HepG2 (cell line): Measurements from ENCODE around the gene WDR54. TPM values are rescaled to one million over a fixed set of nuclear protein-coding genes. Genes with fewer than 3 reads are reported as not detected.
A peak's percentile ranks its signal among the peaks of the same experiment; 100 is the strongest.

ENCODE experiments used
- AFF4 ChIP-seq: sonication (generic); formaldehyde crosslinking; IDR thresholded peaks from 2 replicates; pipeline ENCODE4 v1.4.0; 2020; ENCODE audit warnings: missing genetic modification reagents
- ETS1 ChIP-seq: sonication (generic); formaldehyde crosslinking; IDR thresholded peaks from 2 replicates; pipeline ENCODE4 v1.4.0; 2020; ENCODE audit warnings: missing genetic modification reagents
- HNRNPK ChIP-seq: fragments of 200-400 bp; formaldehyde crosslinking; IDR thresholded peaks from 2 replicates; pipeline ENCODE4 v1.6.1; 2018; ENCODE audit warnings: low read length, low read depth, moderate library complexity, mild to moderate bottlenecking; ENCODE audit not compliant: poor library complexity, severe bottlenecking
- HNRNPL ChIP-seq: fragments of 200-400 bp; formaldehyde crosslinking; IDR thresholded peaks from 2 replicates; pipeline ENCODE4 v1.6.1; 2017; ENCODE audit warnings: mild to moderate bottlenecking, low read depth, low read length
- KDM6A ChIP-seq: IDR thresholded peaks from 2 replicates; pipeline ENCODE4 v1.6.1; 2016; ENCODE audit warnings: low read depth
- KLF11 ChIP-seq: IDR thresholded peaks from 2 replicates; pipeline ENCODE4 v1.6.1; 2016; ENCODE audit warnings: missing compliant biosample characterization
- NCOA5 ChIP-seq: sonication (generic); formaldehyde crosslinking; IDR thresholded peaks from 2 replicates; pipeline ENCODE4 v1.4.0; 2020; ENCODE audit warnings: missing genetic modification reagents
- NONO ChIP-seq, 2 experiments: fragments of 450-650 bp in 1 of 2; sonication (generic) in 1 of 2; formaldehyde crosslinking in 1 of 2; IDR thresholded peaks in 1 of 2; conservative IDR thresholded peaks in 1 of 2; 2 replicates each; pipeline versions ENCODE4 v1.6.1 to v1.8.0; 2017 to 2022; ENCODE audit warnings: mild to moderate bottlenecking in 1 of 2, missing genetic modification reagents in 1 of 2, moderate library complexity in 1 of 2
- PHB2 ChIP-seq: fragments of 450-650 bp; IDR thresholded peaks from 2 replicates; pipeline ENCODE4 v1.6.1; 2018; ENCODE audit not compliant: partially characterized antibody
- POGK ChIP-seq: sonication (generic); formaldehyde crosslinking; conservative IDR thresholded peaks from 2 replicates; pipeline ENCODE4 v1.8.0; 2022; ENCODE audit warnings: mild to moderate bottlenecking, moderate library complexity, missing genetic modification reagents
- POLR2G ChIP-seq: fragments of 200-400 bp; formaldehyde crosslinking; IDR thresholded peaks from 2 replicates; pipeline ENCODE4 v1.6.1; 2018; ENCODE audit warnings: mild to moderate bottlenecking, low read depth, low read length, moderate library complexity
- SIN3A ChIP-seq: IDR thresholded peaks from 2 replicates; pipeline ENCODE4 v1.6.1; 2011; ENCODE audit warnings: low read depth, mild to moderate bottlenecking, control low read depth, low read length, borderline replicate concordance
- SMARCC2 ChIP-seq: fragments of 450-650 bp; IDR thresholded peaks from 2 replicates; pipeline ENCODE4 v1.6.1; 2017; ENCODE audit warnings: antibody characterized with exemption, mild to moderate bottlenecking
- SRSF1 ChIP-seq: fragments of 200-400 bp; formaldehyde crosslinking; optimal IDR thresholded peaks from 2 replicates; pipeline ENCODE3; 2017; ENCODE audit warnings: mild to moderate bottlenecking, low read depth, low read length, moderate library complexity
- SSRP1 ChIP-seq: IDR thresholded peaks from 2 replicates; pipeline ENCODE4 v1.6.1; 2016; ENCODE audit warnings: control low read depth
- ZFP36L2 ChIP-seq: sonication (generic); formaldehyde crosslinking; IDR thresholded peaks from 2 replicates; pipeline ENCODE4 v1.4.0; 2020; ENCODE audit warnings: missing genetic modification reagents
- ZFP37 ChIP-seq: sonication (generic); formaldehyde crosslinking; IDR thresholded peaks from 2 replicates; pipeline ENCODE4 v1.4.0; 2020; ENCODE audit warnings: missing genetic modification reagents, borderline replicate concordance
- ZIK1 ChIP-seq: sonication (generic); formaldehyde crosslinking; IDR thresholded peaks from 2 replicates; pipeline ENCODE4 v1.5.0; 2020; ENCODE audit warnings: mild to moderate bottlenecking, low read depth, missing genetic modification reagents, borderline replicate concordance
- ZNF34 ChIP-seq: sonication (generic); formaldehyde crosslinking; IDR thresholded peaks from 2 replicates; pipeline ENCODE4 v1.4.0; 2020; ENCODE audit warnings: mild to moderate bottlenecking, missing genetic modification reagents, borderline replicate concordance
- ZNF670 ChIP-seq: sonication (generic); formaldehyde crosslinking; IDR thresholded peaks from 2 replicates; pipeline ENCODE4 v1.8.0; 2022; ENCODE audit warnings: mild to moderate bottlenecking, missing genetic modification reagents, borderline replicate concordance
- polyA plus RNA-seq, 8 experiments: library from polyadenylated mRNA; depleted of rRNA in 3 of 8; stranded (reverse) in 7 of 8; unstranded in 1 of 8; fragments of >200 nt; fragmentation: Illumina TruSeq in 4 of 8; extraction: Trizol in 4 of 8; gene quantifications; 2 replicates each; pipeline versions ENCODE4 v1.2.1 to v1.2.3, GENCODE V29; 2011 to 2016; ENCODE audit warnings: low read depth in 4 of 8, missing spikeins in 1 of 8, mixed read lengths in 1 of 8; ENCODE audit not compliant: insufficient read depth in 1 of 8
- total RNA-seq, 5 experiments: library from RNA; depleted of rRNA; stranded (reverse); fragments of >200 nt; fragmentation: Illumina TruSeq; extraction: Trizol; gene quantifications; 2 replicates each; pipeline ENCODE4 v1.2.3, GENCODE V29; 2016; ENCODE audit warnings: low read depth in 1 of 5
- TF ChIP-seq, protein P1 (sequence below): sonication (generic); formaldehyde crosslinking; IDR thresholded peaks from 2 replicates; pipeline ENCODE4 v1.5.1; 2020; ENCODE audit warnings: missing genetic modification reagents, mild to moderate bottlenecking, borderline replicate concordance

The WDR54 gene
- total and polyA plus RNA-seq, 2 of the 13 experiments (the other 11 are each of a cell fraction or from before 2014, with no cell fraction given), result 2.0 to 17.3 TPM

DNA sequence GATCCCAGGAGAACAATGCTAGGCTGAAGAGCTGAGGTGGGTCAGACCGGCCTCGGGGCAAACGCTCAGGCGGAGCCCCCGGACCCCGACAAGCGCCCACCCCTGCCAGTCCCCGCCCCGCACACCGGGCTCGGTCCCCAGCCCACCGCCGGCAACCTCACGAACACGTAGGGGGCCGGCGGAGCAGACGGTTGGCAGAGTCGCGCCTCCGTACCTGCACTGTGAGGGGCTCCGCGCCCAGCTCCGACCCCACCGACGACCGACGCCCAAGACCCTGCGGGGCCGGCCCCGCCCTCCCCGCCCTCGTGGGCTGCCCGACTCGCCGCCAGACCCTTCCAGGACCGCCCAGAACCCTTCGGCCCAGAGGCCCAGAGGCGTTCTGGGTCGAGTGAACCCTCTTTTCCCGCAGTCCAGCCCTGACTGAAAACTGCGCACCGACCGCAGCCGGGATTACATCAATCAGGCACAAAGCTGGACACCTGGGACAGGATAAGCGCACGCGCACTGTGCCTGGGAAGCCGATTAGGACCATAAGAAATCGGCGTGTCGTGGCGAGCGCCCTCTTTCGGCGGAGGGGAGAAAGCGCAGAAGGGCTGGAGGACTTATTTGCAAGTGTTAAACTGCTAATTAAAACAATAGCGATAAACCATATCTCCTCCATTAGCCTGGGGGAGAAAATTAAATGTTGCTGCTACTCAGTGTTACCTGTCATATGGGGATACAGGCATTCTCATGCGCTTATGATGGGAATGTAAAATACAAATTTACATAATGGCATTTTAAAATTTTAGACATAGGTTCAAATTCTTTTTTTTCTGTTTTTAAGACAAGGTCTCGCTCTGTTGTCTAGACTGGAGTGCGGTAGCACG is 29.7 kb upstream of the WDR54 start (continued):
- TF ChIP-seq PHB2, result no peak
- TF ChIP-seq, protein P1, sequence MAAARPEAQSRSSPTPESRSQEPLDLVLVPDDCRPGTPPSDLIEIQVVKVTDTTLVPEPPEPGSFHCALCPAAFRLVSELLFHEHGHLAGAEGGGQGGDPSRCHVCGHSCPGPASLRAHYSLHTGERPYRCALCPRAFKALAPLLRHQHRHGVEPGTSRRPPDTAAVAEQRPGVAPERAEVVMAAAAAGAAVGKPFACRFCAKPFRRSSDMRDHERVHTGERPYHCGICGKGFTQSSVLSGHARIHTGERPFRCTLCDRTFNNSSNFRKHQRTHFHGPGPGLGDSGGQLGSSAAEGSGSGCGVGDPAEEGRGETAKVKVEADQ (CRISPR knock-in tag), result 0 out of 2 replicates have a peak, but pooled peaks have one; percentile 62
- TF ChIP-seq ZFP37, result no peak
- 0 out of 2 replicates have a peak, but pooled peaks have one; percentile 35 for TF ChIP-seq AFF4 (CRISPR knock-in tag)
- no peak for TF ChIP-seq HNRNPK
- no peak for TF ChIP-seq HNRNPL
- TF ChIP-seq SRSF1, result no peak
- peak; percentile 78 for TF ChIP-seq POGK
- TF ChIP-seq POLR2G, result peak; percentile 89
- TF ChIP-seq ZIK1 (CRISPR knock-in tag), result 0 out of 2 replicates have a peak, but pooled peaks have one; percentile 77
- no peak for TF ChIP-seq ETS1
- TF ChIP-seq SMARCC2, result no peak
- no peak for TF ChIP-seq NONO (IDR thresholded peaks at IDR 0.05)
- peak; percentile 83 for TF ChIP-seq NONO (CRISPR knock-in tag; conservative IDR thresholded peaks at IDR 0.05)
- peak; percentile 74; the same call in 1 of the 2 replicates for TF ChIP-seq ZNF670
- no peak for TF ChIP-seq SIN3A
- TF ChIP-seq KDM6A, result no peak; the same call in 1 of the 2 replicates
- no peak for TF ChIP-seq ZFP36L2 (CRISPR knock-in tag)
- TF ChIP-seq KLF11 (CRISPR knock-in tag), result peak; percentile 57; the same call in 1 of the 2 replicates
- 0 out of 2 replicates have a peak, but pooled peaks have one; percentile 30 for TF ChIP-seq SSRP1 (CRISPR knock-in tag)
- no peak for TF ChIP-seq NCOA5
- no peak for TF ChIP-seq ZNF34 (CRISPR knock-in tag)
